ENCODE measurements around the gene RNF169.

Gene RNF169

GRCh38 chr11:74719011-74719410 is 29.6 kb upstream of the RNF169 start:
- no peak overlapping the region for H3K4me3 ChIP-seq (ENCODE audit: low read depth, low read length)
- TF ChIP-seq CTCF (IDR thresholded peaks at IDR 0.05; ENCODE audit: control insufficient read depth, extremely low read depth, insufficient read depth), result no peak
- DNase-seq (ENCODE audit: low read depth), result no peak

- no peak for TF ChIP-seq CTCF (IDR thresholded peaks at IDR 0.05; ENCODE audit: control insufficient read depth, extremely low read depth, insufficient read depth)
- H3K4me3 ChIP-seq (ENCODE audit: low read depth, low read length), result no peak overlapping the region
- DNase-seq (ENCODE audit: low read depth), result no peak
Observed at GRCh38 chr11:74720596-74721478, 27.8 kb upstream of the RNF169 start.

GRCh38 chr11:74721479-74721835 is 27.2 kb upstream of the RNF169 start:
- TF ChIP-seq CTCF (IDR thresholded peaks at IDR 0.05; ENCODE audit: control insufficient read depth, extremely low read depth, insufficient read depth), result no peak
- H3K4me3 ChIP-seq (ENCODE audit: low read depth, low read length), result no peak overlapping the region
- no peak for DNase-seq (ENCODE audit: low read depth)

GRCh38 chr11:74723511-74723910 is 25.1 kb upstream of the RNF169 start:
- no peak for TF ChIP-seq CTCF (IDR thresholded peaks at IDR 0.05; ENCODE audit: control insufficient read depth, extremely low read depth, insufficient read depth)
- DNase-seq (ENCODE audit: low read depth), result no peak

GRCh38 chr11:74725701-74726100 is 22.9 kb upstream of the RNF169 start:
- H3K4me3 ChIP-seq (ENCODE audit: low read depth, low read length), result no peak overlapping the region
- no peak for TF ChIP-seq CTCF (IDR thresholded peaks at IDR 0.05; ENCODE audit: control insufficient read depth, extremely low read depth, insufficient read depth)
- no peak for DNase-seq (ENCODE audit: low read depth)

More at GRCh38 chr11:74723511-74723910, 25.1 kb upstream of the RNF169 start:
- H3K4me3 ChIP-seq (ENCODE audit: low read depth, low read length), result no peak overlapping the region

- no peak overlapping the region for H3K4me3 ChIP-seq (ENCODE audit: low read depth, low read length)
- peak; percentile 56 for DNase-seq (ENCODE audit: low read depth)
- TF ChIP-seq CTCF (IDR thresholded peaks at IDR 0.05; ENCODE audit: control insufficient read depth, extremely low read depth, insufficient read depth), result peak; percentile 97
Observed at GRCh38 chr11:74726547-74727182, 22.0 kb upstream of the RNF169 start.

Data from LNCaP clone FGC (cell line).